Myocyte (in vitro differentiated cells): ENCODE results near the gene LMX1B. TPM values are rescaled to one million over a fixed set of nuclear protein-coding genes. Genes with fewer than 3 reads are reported as not detected.

Source experiments
- DNase-seq: peaks from one replicate; pipeline ENCODE4 v3.0.0-alpha.2; 2012; ENCODE audit warnings: low read depth
- total RNA-seq: library from RNA; depleted of rRNA; stranded (reverse); fragments of >200 nt; gene quantifications from 2 replicates; pipeline ENCODE4 v1.2.3, GENCODE V29; 2014

The LMX1B gene
- total RNA-seq, 1 donor from 2014 or later = not detected

DNA sequence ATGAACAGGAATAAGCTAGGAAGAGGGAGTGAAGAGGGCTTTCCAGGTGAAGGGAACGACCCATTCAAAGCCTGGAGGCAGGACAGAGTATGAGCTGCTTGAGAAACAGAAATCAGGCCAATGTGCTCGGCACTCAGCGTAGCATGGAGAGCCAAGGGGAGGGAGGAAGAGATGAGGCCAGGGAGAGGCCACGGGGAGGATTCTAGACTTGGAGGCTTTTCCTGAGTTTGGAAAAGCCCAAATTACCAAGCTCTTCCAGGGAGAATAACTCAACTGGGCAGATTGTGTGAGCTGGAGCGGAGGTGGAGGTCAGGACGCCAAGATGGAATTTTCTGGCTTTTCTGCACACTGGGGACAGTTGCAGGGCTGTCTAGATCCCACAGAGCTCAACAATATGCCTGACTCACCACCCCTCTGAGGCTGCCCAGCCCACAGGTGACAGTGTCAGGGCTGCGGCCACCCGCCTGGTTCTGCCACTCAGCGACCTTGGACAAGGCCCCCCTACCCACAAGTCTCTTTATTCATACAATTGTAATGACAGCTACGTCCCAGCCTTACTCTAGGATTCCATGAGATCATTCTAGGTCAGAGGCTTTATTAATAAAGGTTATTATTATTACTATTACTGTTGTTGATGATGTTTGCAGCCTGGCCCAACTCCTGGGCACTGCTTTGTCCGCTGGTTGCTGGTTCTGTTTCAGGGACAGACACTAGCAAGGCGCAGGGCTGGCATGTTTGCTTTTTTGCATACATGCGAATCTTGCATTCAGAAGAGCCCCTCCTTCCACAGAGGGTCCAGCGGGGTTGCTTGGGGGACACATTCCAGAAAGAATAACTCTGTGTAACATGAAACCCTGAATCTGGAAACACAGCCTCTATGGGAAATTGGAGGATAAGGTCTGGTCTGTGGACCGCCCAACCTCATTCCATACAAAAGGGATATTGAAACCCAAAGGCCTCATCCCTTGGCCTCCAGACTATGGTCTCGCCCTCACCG, 9.4 kb upstream of the LMX1B start:
- DNase-seq = peak; percentile 20

DNA sequence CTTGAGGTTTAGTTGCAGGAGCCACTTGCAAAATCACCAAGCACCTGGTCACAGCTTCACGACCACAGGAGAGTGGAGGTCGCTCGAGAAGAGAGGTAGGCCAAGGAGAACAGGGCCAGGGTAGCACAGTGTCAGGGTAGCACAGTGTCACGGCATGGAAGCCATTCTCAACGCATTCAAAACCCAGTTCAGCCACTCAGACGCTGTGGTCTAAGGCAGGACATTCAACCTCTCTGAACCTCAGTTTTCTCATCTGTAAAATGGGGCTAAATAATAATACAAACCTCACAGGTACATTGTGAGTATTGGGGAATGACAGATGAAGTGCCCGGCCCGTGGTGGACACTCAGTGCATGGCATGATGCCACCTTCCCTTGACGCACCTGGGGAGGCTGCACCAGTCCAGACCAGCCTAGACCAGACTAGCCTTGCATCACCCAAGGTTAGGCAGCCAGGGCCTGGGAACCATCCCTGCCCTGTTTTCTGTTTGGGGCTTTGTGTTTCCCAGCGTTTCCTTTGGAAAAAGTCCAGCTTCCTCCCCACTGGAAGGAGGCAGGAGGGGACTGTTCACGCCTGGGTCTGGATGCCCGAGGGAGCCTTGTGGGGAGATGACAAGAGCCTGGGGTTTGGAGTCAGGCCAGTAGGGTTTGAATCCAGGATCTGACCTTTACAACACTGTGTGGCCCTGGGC, 7.8 kb upstream of the LMX1B start:
- DNase-seq = peak; percentile 72

DNA sequence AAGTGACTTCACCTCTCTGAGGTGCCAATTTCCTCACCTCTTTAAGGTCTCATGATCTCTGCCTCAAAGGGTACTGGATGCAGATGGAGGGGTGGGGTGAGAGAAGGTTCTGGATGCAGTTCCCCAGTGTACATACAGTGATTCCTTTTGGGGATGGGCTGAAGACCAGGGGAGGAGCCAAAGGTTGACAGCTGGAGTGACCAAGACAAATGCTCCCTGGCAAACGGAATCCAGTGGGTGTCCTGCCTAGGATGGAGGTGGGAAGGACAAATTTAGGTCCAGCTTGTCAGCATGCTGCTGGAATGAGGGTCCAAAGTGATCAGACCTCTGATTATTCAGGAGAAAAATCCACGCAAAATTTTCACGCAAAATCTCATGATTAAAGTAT, 7.3 kb upstream of the LMX1B start:
- peak; percentile 61 for DNase-seq

DNA sequence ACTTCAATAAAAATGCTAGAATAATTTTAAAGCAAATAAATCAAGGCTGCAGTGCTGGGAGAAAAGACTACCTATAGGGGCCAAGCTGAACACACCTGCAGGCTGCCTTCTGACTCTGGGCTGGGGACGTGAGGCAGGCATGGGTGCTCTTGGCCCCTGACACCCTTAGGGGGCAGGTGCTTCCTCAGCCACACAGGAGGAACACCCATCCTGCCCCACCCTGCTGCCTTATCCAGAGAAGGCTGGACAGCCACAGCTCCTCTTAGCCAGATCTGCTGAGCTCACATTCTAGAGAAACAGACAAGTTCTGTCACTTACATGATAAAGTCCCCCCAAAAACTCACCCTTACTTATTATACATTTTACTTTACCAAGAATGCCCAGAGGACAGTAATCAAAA, 6.6 kb upstream of the LMX1B start:
- no peak for DNase-seq

DNA sequence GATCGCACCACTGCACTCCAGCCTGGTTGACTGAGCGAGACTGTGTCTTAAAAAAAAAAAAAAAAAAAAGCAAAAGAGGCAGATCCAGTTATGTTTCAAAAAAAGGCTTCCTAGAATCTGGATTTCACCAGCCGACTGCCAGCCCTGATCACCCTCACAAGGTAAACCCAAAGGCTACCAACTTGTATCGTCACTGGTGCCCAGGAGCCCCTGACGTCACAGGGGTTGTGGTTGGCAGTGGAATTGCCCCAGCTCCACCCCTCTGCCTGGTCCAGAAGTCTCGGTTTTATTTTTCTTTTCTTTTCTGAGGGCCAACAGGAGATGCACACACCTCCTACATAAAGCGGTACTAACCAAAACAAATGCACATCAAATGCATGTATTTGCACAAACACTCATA, 6.0 kb upstream of the LMX1B start:
- no peak for DNase-seq

DNA sequence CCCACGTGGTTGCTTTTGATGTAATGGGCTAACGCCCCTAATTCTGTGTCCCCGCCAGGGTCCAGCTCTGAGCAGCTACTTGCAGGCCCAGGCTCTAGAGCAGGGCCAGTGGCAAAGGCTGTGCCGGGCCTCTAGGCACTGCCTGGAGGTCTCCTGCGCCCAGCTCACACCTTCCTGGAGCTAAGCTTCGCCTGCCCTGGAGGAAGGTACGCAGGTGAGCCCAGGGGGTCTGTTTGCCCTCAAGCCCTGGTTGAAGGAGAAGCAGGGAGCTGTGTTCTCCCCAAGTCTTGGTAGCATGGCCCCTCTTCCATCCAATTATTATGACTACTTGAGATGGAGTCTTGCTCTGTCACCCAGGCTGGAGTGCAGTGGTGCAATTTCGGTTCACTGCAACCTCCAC, 5.2 kb upstream of the LMX1B start:
- no peak for DNase-seq

DNA sequence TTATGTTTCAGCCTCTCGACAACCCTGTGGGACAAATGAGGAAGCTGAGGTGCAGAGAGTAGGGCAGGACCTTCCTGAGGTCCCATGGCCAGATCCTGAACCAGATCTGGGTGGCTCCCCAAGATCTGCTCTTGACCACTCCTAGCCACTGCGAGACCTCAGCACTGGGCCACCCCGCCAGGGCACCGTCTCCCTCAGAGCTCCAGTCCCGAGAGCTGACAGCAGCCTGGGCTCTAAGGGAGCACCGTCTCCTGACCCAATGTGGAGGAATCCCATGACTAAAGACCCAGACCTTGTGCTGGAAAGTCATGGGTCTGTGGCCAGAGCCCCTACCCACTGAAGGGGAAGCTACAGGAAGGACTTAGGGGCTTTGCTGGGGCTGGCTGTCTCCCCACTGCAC, 4.5 kb upstream of the LMX1B start:
- no peak for DNase-seq

DNA sequence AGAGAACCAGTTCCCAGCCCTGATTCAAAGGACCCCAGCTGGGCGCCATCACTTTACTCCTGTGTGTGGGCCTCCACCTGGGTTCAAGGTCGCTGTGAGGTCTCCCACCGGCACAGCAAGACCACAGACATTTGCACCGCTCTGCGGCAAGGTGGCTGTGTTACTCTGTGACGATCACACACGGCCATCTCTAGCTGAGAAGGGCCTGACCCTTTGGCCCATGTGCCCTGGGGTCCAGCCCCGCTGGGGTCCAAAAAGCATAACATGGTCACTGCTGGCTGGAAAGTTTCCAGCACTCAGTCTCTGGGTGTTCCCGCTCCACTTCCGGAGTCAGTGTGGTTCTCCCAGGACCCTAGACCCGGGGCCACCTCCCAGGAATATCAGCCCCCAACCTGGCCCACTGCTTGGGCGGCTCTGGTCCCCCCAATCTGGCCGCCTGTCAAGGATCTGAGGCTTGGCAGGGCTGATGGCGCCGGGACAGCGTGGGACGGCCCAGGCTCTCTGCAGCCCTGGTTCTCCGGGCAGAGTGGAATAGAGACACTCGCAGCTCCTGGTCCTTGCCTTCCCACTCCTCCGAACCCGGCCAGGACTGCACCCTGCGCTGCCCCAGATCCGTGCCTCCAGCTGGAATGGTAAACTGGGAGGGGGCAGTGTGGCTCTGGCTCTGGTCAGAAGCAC, 3.9 kb upstream of the LMX1B start:
- no peak for DNase-seq

DNA sequence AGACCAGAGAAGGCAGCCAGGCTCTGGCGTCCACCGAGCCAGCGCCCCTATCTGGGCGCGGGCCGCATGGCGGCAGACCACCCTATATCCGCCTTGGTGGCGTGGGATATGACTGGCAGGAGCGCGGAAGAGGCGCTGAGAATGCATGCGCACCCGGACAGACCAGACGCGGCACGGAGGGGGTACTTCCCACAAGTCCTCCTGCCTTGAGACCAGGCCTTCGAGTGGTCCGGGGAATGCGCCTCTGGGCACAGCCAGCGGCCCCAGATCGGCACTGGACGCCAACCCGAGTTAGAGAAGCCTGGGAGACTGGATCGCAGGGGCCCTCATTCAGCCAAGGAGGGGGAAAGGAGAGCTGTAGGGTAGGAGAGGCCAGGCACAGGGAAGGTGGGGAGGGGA, 2.5 kb upstream of the LMX1B start:
- DNase-seq = no peak

DNA sequence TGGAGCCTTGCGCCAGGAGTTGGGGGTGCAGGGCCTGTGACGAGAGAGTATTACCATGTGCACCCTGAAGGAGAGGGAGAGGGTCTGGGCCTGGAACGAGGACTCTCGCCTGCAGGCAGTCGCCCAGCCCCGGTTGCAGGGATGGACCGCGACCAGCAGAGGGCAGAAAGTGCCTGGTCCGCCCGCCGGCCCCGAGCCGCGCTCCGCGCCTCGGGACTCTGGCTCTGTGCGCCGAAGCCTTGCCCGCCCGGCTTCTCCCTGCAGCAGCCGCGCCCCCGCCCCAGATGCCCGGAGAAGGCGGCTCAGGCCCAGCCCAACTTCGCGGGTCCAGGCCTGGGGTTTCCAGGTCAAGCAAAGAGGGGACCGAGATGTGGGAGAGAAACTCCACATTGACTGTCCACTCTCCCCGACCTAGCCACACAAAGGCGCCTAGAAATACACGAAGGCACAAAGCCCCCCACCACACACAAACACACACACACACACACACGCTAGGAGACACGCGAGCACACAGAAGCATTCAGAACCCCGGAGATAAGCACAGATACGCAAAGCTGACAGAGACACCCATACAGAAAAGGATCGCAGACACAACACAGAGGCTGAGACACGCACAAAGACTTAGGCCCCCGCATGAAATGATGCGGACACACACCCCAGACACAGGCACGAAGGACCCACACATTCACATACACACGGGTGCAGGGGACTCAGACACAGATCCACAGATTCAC, 2.0 kb upstream of the LMX1B start:
- DNase-seq = peak; percentile 60

DNA sequence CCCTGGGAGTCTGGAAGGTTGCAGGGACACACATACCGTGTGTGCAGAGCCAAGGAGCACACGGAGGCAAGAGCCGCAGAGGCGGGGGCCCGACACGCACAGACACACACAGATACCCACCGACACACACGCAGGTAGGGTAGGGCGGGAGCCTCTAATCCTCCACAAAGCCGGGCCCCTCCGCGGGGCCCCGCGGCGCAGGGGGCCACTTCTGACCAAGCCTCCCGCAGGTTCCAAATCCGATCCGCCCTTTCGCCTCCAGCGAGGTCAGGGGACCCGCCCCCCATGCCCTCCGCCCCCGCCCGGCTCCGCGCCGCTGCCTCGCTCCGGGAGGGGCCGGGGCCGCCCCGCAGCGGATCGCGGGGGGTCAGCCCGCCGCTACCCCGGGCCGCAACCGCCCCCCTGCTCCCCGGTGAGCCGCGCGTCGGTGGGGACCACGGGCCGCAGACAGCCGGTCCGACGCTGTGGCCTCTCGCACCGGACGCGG, 1.4 kb upstream of the LMX1B start:
- DNase-seq = no peak

DNA sequence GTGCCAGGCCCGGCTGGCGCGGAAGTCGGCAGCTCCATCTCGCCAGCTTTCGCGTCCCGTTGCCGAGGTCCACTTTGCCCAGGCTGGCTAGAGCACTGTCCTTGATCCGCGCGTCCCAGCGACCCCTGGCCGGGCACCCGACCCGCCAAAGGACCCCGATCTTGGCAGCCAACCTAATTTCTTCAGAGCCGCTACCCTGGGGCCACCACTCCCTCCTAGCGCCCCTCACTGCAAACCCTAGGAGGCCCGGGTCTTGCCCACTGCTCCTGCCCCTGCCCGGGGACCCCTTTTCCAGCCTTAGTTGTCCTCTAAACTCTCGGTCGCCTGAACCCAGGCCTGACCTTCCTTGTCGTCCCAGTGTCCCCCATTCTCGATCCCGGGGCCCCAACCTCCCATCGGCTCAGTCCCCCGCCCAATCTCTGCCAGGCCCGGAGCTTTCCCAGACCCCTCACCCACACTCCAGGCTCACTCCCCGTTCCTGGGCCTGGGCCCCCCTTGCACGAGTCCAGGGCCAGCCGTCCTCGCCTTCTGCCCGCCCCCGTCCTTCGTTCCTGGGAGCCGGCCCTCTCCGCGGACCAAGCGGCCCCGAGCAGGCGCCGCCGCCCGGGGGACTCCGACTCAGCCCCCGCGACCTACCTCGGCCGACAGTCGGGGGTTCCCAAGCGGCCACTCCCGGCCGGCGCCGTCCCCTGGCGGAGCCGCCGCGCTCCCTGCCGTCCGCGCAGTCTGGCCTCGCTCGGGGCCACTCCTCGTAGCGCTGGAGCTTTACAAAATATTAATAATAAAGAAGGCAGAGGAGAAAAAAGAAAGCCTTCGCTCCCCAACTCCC, 701 bp upstream of the LMX1B start:
- no peak for DNase-seq

DNA sequence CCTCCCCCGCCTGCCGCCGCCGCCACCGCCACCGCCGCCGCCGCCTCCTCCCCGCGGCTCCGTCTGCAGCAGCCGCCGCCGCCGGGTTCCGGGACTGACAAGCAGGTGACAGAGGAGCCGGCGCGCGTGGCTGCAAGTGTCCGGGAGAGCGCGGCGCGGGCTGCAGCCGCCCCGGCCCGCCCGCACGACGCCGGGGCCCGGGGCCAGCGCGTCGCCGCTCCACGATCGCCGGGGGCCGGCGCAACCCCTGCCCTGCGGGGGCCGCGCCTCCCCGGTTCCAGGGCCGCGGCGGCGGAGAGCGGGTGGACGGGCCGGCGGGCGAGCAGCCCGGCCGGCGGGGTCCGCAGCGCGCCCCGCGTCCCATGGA, 343 bp downstream of the LMX1B start:
- no peak for DNase-seq

DNA sequence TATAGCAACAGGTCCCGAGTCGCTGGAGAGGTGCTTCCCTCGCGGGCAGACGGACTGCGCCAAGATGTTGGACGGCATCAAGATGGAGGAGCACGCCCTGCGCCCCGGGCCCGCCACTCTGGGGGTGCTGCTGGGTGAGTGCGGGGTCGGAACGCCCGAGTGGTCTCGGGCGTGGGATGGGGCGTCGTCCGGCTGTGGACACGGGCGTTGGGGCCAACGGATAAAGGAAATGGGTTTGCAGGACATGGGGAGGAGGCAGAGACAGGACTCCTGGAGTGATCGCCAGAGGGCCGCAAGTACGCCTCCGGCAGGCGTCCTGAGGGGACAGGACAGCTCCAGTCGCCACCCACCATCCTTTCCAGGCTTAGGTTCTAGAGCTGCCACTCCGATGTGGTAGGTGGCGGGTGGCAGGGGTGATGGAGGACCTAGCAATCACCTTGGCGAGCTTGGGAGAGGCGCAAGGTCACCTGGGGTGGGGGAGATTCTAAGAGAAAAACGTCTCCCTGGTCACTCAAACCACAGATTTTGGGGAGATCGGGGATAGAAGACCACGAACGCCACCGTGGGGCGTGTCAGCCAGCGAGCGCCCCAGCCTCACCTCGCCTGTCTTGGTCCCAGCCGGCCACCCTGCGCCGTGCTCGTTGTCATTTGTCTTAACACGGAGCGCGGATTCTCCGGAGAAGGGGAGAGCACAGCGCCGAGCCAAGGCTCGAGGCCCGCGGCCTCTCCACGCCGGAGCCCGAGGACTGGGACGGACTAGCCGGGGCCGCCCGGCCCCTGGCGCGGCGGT, 922 bp downstream of the LMX1B start:
- no peak for DNase-seq

DNA sequence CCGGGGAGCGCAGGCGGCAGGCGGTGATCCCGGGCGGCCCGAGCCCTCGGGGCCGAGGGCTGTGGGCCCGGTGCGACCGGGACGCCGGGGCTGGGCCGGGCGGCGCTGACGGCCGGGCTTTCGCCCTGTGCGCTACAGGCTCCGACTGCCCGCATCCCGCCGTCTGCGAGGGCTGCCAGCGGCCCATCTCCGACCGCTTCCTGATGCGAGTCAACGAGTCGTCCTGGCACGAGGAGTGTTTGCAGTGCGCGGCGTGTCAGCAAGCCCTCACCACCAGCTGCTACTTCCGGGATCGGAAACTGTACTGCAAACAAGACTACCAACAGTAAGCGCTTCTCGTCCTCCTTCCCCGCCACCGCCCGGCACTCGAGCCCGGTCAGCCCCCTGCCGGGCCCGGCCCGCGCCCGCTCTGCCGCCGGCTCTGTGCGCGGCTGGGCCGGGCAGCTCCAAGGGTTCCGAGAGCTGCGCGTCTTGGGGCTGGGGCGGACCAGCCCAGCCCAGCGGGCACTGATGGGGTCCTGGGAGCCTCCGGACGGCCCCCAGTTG, 1.6 kb downstream of the LMX1B start:
- no peak for DNase-seq

DNA sequence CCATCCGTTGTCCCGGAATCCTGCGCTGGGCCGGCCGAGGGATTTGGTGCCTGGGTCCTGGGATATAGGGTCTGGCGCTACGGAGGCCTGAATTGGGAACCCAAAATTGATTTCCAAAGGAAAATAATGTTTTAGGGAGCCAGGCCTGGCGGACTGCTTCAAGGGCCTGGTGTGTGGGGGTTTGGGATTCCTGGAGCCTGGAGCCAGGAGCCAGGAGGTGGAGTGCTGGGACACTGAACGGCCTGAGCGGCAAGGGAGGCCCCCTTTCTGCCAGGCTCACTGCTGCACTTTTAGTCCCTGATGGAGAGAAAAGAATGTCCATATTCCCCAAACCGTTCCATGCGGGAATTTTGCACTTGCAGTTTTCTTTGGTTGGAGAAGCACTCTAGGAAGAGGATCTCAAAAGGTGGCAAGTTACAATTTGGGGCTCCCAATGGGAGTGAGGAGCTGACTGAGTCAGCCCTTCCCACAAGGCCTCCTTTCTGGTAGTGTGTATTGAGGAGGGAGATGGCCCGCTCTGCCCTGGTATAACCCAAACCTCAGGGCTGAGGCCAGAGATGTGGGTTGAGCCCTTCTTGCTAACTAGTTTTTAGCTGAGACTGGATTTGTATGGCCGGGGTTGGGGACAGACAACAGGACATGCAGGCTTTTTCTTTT, 2.2 kb downstream of the LMX1B start:
- DNase-seq = no peak

DNA sequence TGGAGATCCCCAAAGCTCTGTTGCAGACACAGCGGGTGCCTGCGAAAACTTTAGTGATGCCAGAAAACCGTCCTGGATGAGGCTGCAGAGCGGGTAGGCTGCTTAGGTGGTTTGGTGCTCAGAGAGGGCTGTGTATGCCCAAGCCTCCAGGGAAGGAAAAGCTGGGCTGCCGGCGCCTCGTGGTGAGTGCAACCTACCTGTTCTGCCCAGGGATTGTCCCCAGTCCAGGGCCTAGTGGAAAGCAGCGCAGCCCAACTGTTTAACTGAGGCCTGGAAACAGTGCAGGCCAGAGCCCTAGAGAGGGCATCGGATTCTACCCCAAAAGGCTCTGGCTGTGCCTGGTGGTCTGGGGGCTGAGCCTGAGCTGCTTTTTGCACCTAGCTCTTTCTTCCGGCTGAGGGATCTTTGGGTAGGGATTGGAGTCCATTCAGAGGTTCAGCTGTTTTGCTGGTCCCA, 2.8 kb downstream of the LMX1B start:
- no peak for DNase-seq

DNA sequence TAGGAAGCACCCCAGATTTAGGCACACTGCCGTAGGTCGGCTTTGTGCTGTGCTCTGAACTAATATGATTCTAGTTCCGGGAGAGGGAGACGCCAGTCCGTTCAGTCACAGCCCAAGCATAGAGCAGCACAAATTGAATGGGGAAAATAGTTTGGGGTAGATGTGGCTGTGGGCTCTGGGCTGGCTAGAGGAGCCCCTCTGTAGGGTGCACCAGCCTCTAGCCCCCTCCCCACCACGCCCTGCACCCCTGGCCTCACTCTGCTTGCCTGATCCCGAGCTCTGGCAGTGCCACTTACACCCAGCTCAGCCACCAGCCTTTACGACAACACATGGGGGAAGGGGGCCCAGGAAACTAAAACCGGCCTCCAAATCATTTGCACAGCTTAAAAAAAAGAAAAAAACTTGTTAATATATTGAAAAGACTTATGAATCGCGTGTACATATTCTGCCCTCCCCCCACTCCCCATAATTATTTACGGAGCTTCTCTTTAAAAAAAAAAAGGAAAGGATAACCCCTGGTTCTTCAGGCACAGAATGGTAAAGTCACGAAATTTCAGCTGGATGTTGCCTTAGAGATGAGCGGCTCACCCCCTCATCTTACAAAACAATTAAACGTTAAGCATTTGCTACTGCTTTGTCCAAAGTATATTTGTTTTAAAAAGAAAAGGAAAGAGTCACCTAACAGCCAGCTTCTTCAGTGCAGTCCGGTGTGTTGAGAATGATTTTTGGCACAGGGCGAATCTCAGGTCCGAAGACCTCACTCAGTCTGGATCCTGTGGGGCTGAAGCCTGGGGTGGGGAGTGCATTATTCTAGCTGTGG, 3.5 kb downstream of the LMX1B start:
- DNase-seq = no peak
